NCI-H748 treated with DMSO at 0.1 percent for 48 hours (cell line): ENCODE measurements around the gene NCF2.
"Not testable (repeated sequence)": the region's sequence is repeated elsewhere in the genome, so short reads cannot be mapped to it uniquely, and the experiment has no call there.

Experiments
- DNase-seq: peaks from one replicate; lab custom pipeline; 2025; lab: John Stamatoyannopoulos, UW

The NCF2 gene

GRCh38 chr1:183590244-183591191, at the start of gene NCF2:
Gene NCF2, minus strand, starts transcription at chr1:183590459. Its CDS starts 130 bp downstream, at chr1:183590329.
- DNase-seq, result no peak

DNA sequence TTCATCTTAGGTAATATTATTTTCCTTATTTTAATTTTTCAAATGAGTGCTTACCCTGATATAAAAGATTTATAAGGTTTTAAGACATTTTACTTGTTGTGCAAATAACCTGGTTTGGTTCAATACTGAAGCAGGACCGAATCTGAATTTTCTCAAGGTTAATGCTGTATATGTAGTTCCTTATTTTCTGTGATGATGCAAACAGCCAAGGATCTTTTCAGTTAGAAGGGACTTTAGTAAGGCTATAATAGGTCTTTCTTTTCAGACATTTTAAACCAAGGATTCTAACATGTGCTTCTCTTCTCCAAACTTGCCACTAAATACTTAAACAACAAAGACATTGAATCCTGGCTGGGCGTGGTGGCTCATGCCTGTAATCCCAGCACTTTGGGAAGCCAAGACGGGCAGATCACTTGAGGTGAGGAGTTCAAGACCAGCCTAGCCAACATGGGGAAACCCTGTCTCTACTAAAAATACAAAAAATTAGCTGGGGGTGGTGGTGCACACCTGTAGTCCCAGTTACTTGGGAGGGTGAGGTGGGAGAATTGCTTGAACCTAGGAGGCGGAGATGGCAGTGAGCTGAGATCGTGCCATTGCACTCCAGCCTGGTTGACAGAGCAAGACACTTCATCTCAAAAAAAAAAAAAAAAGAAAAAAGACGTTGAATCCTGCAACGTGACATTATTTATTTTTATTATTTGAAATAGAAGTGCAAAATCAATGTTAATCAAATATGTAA, 48.6 kb upstream of the NCF2 start:
- no peak for DNase-seq

DNA sequence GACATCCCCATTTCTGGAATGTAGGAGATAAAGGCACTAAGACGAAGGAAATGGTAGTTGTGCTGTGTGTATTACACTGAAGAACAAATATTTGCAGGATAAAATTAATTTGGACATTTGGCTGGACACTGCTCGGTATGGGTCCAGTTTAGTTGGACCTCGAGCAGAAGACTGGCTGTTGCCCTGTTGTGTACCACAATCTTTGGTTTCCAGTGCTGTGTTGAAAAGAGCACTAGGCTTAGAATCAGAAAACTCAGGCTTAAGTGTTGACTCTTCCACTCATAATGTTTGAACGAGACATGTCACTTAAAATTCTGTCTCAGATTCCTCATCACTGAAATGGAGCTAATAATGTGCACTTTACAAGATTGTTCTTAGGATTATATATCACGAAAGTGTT, 46.5 kb upstream of the NCF2 start:
- DNase-seq, result no peak

GRCh38 chr1:183636334-183636682, 46.0 kb upstream of the NCF2 start:
- no peak for DNase-seq

- peak; percentile 97 for DNase-seq
Measured at GRCh38 chr1:183635606-183636333, 45.5 kb upstream of the NCF2 start, which contains the start of gene ARPC5. Gene ARPC5, minus strand, starts transcription at chr1:183635783. Its CDS starts 124 bp downstream, at chr1:183635659.

DNA sequence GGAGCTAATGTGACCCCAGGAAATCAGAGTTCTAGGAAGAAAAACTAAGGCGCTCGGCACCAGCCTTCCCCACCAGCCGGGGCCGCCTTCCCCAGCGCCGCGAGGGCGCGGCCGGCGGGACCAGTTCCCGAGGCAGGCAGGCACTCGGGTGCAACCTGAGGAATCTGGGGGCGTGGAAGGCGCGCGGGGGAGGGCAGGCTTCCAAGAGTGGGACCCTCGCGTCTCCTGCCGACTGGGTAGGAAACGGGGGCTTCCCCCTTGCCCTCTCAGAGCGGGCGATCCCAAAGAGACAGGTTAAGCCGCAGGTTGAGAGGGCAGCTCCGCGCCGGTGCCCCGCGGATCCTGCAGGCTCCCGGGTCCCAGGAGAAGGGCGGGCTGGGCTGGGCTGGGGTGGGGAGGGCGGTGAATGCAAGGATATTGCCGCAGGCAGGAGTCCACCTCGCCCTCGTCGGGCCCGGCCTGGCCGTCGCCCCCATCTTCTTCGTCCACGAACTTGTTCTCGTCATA, 44.9 kb upstream of the NCF2 start:
- no peak for DNase-seq

- no peak for DNase-seq
Measured at GRCh38 chr1:183634429-183635065, 44.3 kb upstream of the NCF2 start.

GRCh38 chr1:183633676-183634343, 43.6 kb upstream of the NCF2 start:
- no peak for DNase-seq

DNA sequence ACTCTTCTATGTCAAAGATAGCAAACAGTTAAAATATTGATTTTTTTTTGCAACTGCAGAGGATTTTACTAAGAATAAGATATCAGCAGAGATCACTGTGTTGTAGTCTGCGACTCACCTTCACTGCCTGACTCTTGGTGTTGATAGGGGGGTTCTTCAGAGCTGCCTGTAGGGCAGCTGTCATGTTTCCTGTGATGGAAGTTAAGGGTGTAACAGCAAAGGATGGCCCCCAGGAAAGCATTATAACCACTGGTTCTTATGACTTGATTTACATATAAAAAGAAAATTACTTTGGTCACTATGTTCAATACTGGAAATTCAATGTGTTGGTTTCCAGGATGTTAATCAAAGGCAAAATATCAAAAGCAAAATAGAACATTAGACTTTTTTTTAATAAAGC, 42.7 kb upstream of the NCF2 start:
- no peak for DNase-seq

DNA sequence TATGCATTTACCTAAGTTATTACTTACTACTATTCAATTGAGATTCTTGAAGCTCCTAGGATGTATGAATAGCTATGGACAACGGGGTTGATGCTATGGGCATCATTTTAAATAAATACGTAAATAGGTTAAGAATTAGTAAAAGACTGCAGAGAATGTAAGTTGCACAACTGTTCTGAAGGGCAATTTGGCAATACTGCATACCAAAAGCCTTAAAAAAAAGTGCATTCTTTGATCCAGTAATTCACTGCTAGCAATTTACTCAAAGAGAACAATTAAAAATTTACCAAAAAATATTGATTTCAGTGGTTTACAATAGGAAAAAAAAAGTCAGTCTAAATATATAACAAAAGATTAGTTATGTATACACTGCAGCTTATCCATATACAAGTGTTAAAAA, 41.9 kb upstream of the NCF2 start:
- no peak for DNase-seq

GRCh38 chr1:183630748-183631147, 40.5 kb upstream of the NCF2 start:
- DNase-seq, result no peak

GRCh38 chr1:183628537-183628936, 38.3 kb upstream of the NCF2 start:
- DNase-seq, result no peak

- DNase-seq, result not testable (repeated sequence)
Measured at GRCh38 chr1:183626236-183626635, 36.0 kb upstream of the NCF2 start.

GRCh38 chr1:183622884-183623785, 32.9 kb upstream of the NCF2 start:
- peak; percentile 32 for DNase-seq

DNA sequence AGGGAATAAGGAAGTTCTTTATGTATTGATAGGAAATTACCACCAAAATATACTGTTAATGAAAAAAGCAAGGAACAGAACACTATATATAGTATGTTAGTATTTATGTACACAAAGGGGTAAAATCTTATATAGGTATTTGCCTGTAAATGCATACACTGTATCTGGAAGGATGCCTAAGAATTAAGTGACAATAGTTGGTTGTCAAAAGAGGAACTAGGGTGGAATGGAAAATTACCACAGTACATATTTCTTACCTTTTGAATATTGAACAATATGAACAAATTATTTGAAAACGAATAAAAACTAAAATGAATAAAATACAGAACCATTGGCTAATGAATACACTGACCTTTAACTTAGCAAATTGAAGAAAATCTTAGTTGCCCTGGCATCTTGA, 31.8 kb upstream of the NCF2 start:
- DNase-seq, result no peak

DNA sequence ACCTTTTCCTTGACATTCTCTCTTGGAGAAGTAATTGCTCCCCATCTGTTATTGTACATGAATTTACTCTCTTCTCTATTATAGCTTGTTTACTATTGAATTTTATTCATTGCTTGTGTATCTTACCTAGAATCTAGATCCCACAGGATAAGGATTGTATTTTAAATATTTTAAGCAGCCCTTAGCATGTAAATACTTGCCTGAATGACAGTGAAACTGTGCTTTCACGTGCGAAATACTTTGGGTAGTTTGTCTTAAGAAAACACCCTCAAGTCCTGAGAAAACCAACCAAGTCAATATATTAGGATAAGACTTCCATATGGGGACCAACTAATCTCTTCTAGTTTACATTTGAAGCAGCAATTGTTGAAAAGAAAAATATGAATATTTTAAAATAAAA, 30.1 kb upstream of the NCF2 start:
- DNase-seq, result no peak

DNA sequence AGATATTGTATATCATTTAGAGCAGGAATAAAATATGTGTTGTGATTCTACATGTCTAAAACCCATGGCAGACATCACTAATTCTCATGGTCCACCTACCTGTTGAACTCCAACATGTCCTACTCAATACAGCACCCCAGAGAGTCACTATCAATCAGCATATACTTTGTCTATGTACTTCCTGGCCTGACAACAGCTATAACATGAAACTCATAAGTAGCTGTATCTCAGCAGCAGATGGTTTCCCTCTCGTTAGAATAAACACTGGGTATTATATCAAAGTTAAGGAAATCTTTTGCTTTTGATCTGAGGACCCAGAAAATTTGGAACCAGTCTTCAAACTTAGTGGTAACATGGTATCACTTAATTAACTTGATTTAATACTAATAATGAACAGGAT, 29.5 kb upstream of the NCF2 start:
- DNase-seq, result no peak

DNA sequence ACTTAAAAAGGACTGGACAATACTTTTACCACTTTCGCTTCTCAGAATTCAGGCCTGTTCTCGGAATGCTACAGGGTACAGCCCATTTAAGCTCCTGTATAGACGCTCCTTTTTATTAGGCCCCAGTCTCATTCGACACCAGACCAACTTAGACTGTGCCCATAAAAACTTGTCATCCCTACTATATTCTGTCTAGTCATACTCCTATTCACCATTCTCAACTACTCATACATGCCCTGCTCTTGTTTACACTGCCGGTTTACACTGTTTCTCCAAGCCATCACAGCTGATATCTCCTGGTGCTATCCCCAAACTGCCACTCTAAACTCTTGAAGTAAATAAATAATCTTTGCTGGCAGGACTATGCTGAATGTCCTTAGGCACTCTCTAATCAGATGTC, 27.9 kb upstream of the NCF2 start:
- not testable (repeated sequence) for DNase-seq

DNA sequence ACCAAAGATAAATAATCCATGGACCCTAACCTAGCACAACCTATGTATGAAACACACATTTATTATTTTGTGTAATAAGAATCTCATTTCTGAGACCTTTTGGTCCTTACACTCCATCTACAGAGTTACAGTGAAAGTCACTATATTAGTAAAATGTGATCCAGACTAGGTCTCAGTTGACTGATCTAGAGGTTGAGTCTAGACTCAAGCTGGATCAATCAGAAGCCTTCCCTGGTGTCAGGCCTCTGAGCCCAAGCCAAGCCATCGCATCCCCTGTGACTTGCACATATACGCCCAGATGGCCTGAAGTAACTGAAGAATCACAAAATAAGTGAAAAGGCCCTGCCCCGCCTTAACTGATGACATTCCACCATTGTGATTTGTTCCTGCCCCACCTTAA, 22.7 kb upstream of the NCF2 start:
- not testable (repeated sequence) for DNase-seq

DNA sequence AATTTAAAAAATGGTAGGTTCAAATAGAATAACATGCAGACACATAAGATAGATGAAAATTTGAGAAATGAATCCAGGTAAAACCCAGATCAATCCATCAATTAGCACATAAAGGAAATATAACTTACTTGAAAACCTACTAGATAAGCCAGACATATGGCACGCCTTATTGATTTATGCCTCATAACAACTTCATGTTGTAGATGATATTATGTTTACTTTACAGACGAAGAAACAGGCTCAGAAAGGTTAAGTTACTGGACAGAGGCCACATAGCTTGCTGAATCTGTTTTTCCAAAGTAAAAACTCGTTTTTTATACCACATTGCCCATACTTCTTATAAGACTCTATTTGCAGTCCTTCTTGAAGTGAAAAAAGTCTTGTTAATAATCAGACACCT, 22.1 kb upstream of the NCF2 start:
- no peak for DNase-seq
